HUDEP-2 (cell line): ENCODE data around the gene UNC5C.

ENCODE experiments used
- DNase-seq, 76 experiments: peaks; one replicate each; lab custom pipeline; 2025; ENCODE audit not compliant: unreplicated experiment in 76 of 76; lab: John Stamatoyannopoulos, UW

The UNC5C gene

GRCh38 chr4:95410387-95410977, 138.3 kb downstream of the UNC5C start:
- DNase-seq = no peak

GRCh38 chr4:95409750-95410149, 139.0 kb downstream of the UNC5C start:
- DNase-seq = no peak

GRCh38 chr4:95409127-95409526, 139.6 kb downstream of the UNC5C start:
- DNase-seq = no peak

- no peak for DNase-seq
Measured at GRCh38 chr4:95402299-95402698, 146.5 kb downstream of the UNC5C start.

- DNase-seq = no peak
Measured at GRCh38 chr4:95398217-95398616, 150.6 kb downstream of the UNC5C start.

GRCh38 chr4:95394752-95395306, 153.9 kb downstream of the UNC5C start:
- no peak for DNase-seq

- no peak for DNase-seq
Measured at GRCh38 chr4:95393821-95394220, 155.0 kb downstream of the UNC5C start.

GRCh38 chr4:95388911-95389310, 159.9 kb downstream of the UNC5C start:
- DNase-seq = no peak

GRCh38 chr4:95387719-95388118, 161.1 kb downstream of the UNC5C start:
- no peak for DNase-seq

GRCh38 chr4:95386410-95386809, 162.4 kb downstream of the UNC5C start:
- DNase-seq = no peak

GRCh38 chr4:95381843-95382580, 166.8 kb downstream of the UNC5C start:
- no peak for DNase-seq

- no peak for DNase-seq
Measured at GRCh38 chr4:95379633-95380032, 169.1 kb downstream of the UNC5C start.

- no peak for DNase-seq
Measured at GRCh38 chr4:95377366-95377900, 171.3 kb downstream of the UNC5C start.

- no peak for DNase-seq
Measured at GRCh38 chr4:95371476-95372224, 177.1 kb downstream of the UNC5C start.

- DNase-seq = no peak
Measured at GRCh38 chr4:95367824-95368223, 180.9 kb downstream of the UNC5C start.

- DNase-seq = no peak
Measured at GRCh38 chr4:95363966-95364365, 184.8 kb downstream of the UNC5C start.

GRCh38 chr4:95363559-95363925, 185.2 kb downstream of the UNC5C start:
- no peak for DNase-seq

- DNase-seq = peak in 8 of 76 experiments; percentile 1 to 21 (median 4)
Measured at GRCh38 chr4:95362906-95363558, 185.7 kb downstream of the UNC5C start.

- DNase-seq = no peak
Measured at GRCh38 chr4:95362066-95362465, 186.7 kb downstream of the UNC5C start.

- DNase-seq = no peak
Measured at GRCh38 chr4:95361696-95361965, 187.1 kb downstream of the UNC5C start.
